Fibroblast of skin of right quadriceps (primary cell): ENCODE results near the gene MYH7.
"Not testable (repeated sequence)": the region's sequence is repeated elsewhere in the genome, so short reads cannot be mapped to it uniquely, and the experiment has no call there.

Experiments
- DNase-seq: peaks from one replicate; pipeline ENCODE4 v3.0.0-alpha.2; 2013

MYH7 gene

GRCh38 chr14:23430016-23430722, 5.3 kb downstream of the MYH7 start:
- DNase-seq: no peak

GRCh38 chr14:23428686-23429495, 6.6 kb downstream of the MYH7 start:
- no peak for DNase-seq

- DNase-seq: not testable (repeated sequence)
Measured at GRCh38 chr14:23425798-23426197, 9.7 kb downstream of the MYH7 start.

- no peak for DNase-seq
Measured at GRCh38 chr14:23425169-23425568, 10.3 kb downstream of the MYH7 start.

- DNase-seq: no peak
Measured at GRCh38 chr14:23423657-23424056, 11.8 kb downstream of the MYH7 start.

GRCh38 chr14:23421594-23421993, 13.9 kb downstream of the MYH7 start:
- no peak for DNase-seq

- not testable (repeated sequence) for DNase-seq
Measured at GRCh38 chr14:23419646-23420045, 15.8 kb downstream of the MYH7 start.

GRCh38 chr14:23418021-23418420, 17.4 kb downstream of the MYH7 start:
- no peak for DNase-seq

- not testable (repeated sequence) for DNase-seq
Measured at GRCh38 chr14:23417269-23417668, 18.2 kb downstream of the MYH7 start.

- DNase-seq: no peak
Measured at GRCh38 chr14:23416801-23417200, 18.7 kb downstream of the MYH7 start.

GRCh38 chr14:23415821-23416778, 19.4 kb downstream of the MYH7 start:
- DNase-seq: no peak

GRCh38 chr14:23414906-23415820, 20.3 kb downstream of the MYH7 start:
- no peak for DNase-seq

GRCh38 chr14:23414254-23414653, 21.2 kb downstream of the MYH7 start:
- DNase-seq: no peak

- no peak for DNase-seq
Measured at GRCh38 chr14:23413681-23414080, 21.8 kb downstream of the MYH7 start.

GRCh38 chr14:23411563-23412525, 23.6 kb downstream of the MYH7 start:
- no peak for DNase-seq

- no peak for DNase-seq
Measured at GRCh38 chr14:23409966-23410635, 25.4 kb downstream of the MYH7 start.

- no peak for DNase-seq
Measured at GRCh38 chr14:23409475-23409874, 26.0 kb downstream of the MYH7 start.

GRCh38 chr14:23408307-23408630, 27.2 kb downstream of the MYH7 start:
- DNase-seq: no peak

GRCh38 chr14:23407516-23408306, 27.7 kb downstream of the MYH7 start, which contains the start of gene MYH6:
MYH6 (minus strand) TSS chr14:23408273; CDS start chr14:23407223, 1,050 bp downstream.
- no peak for DNase-seq
